HCT116 (cell line): ENCODE measurements around the gene C5orf46.

Experiments used
- ATF3 ChIP-seq: IDR thresholded peaks from 2 replicates; pipeline ENCODE4 v1.6.1; 2012
- POLR2A ChIP-seq: IDR thresholded peaks from 2 replicates; pipeline ENCODE4 v1.7.0; 2011; ENCODE audit warnings: borderline replicate concordance; ENCODE audit not compliant: insufficient read depth, insufficient read length; ENCODE audit errors: extremely low read depth
- TF ChIP-seq, protein P1 (sequence below), 3 experiments: fragments of 200-600 bp in 1 of 3; sonication (generic) in 1 of 3; IDR thresholded peaks in 2 of 3; conservative IDR thresholded peaks in 1 of 3; 2 replicates each; pipeline ENCODE4 v1.5.1; 2012 to 2017; ENCODE audit warnings: low read depth in 2 of 3, low read length in 2 of 3, antibody characterized with exemption in 1 of 3, borderline replicate concordance in 1 of 3, control low read depth in 1 of 3, mild to moderate bottlenecking in 1 of 3, mixed read lengths in 1 of 3, mixed run types in 1 of 3, moderate library complexity in 1 of 3; ENCODE audit not compliant: insufficient read depth in 1 of 3

GRCh38 chr5:147854331-147854730, 52.0 kb downstream of the C5orf46 start:
- TF ChIP-seq, protein P1, sequence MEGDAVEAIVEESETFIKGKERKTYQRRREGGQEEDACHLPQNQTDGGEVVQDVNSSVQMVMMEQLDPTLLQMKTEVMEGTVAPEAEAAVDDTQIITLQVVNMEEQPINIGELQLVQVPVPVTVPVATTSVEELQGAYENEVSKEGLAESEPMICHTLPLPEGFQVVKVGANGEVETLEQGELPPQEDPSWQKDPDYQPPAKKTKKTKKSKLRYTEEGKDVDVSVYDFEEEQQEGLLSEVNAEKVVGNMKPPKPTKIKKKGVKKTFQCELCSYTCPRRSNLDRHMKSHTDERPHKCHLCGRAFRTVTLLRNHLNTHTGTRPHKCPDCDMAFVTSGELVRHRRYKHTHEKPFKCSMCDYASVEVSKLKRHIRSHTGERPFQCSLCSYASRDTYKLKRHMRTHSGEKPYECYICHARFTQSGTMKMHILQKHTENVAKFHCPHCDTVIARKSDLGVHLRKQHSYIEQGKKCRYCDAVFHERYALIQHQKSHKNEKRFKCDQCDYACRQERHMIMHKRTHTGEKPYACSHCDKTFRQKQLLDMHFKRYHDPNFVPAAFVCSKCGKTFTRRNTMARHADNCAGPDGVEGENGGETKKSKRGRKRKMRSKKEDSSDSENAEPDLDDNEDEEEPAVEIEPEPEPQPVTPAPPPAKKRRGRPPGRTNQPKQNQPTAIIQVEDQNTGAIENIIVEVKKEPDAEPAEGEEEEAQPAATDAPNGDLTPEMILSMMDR (IDR thresholded peaks at IDR 0.05 in 2 of 3, conservative IDR thresholded peaks at IDR 0.05 in 1 of 3; ENCODE audit: borderline replicate concordance in 1 of 3, insufficient read depth in 1 of 3, low read depth in 2 of 3, low read length in 2 of 3) = no peak
- TF ChIP-seq POLR2A (no peak), ATF3 (no peak)
